Endothelial cell of umbilical vein (primary cell): Measurements from ENCODE around the gene FAAP100. TPM values are rescaled to one million over a fixed set of nuclear protein-coding genes. Genes with fewer than 3 reads are reported as not detected.

Source experiments
- BruUV-seq: library from RNA; stranded (reverse); fragments of 400-500 nt; replicated peaks from 2 replicates; lab custom pipeline; 2021; lab: Mats Ljungman, UMichigan
- CTCF ChIA-PET: fragments of 300-600, 350-600 bp; sonication (Branson Sonifier 250); formaldehyde crosslinking; loops from one replicate; lab custom pipeline; 2021; ENCODE audit warnings: antibody characterized with exemption, inconsistent platforms; lab: Charles Lee
- POLR2A ChIA-PET: fragments of 300-600, 350-600 bp; sonication (Branson Sonifier 250); formaldehyde crosslinking; loops from one replicate; lab custom pipeline; 2021; ENCODE audit warnings: antibody characterized with exemption, inconsistent platforms; lab: Charles Lee
- DNase-seq: peaks from one replicate; pipeline ENCODE4 v3.0.0-alpha.2; 2011; ENCODE audit warnings: low read depth, low spot score
- FAIRE-seq: peaks from 2 replicates; lab custom pipeline; 2011; peaks lifted over from hg19 to GRCh38; lab: Jason Lieb, UNC
- H2AFZ ChIP-seq: 2 replicates; pipeline ENCODE4 v1.6.0; 2012; ENCODE audit warnings: low read depth, low read length, control low read depth, inconsistent platforms
- H3K27ac ChIP-seq: 2 replicates; pipeline ENCODE4 v1.5.1; 2011; ENCODE audit warnings: low read depth, mild to moderate bottlenecking, control low read depth, low read length, moderate library complexity; ENCODE audit not compliant: insufficient read depth
- H3K27me3 ChIP-seq, 2 experiments: 2 replicates each; pipeline versions ENCODE4 v1.6.0 to v1.6.1; 2011; ENCODE audit warnings: low read length in 2 of 2, mixed read lengths in 1 of 2; ENCODE audit not compliant: control insufficient read depth in 2 of 2, insufficient read depth in 2 of 2
- H3K36me3 ChIP-seq, 2 experiments: 2 replicates in 1 of 2; 3 replicates in 1 of 2; pipeline ENCODE4 v1.5.1; 2011; ENCODE audit warnings: low read length in 2 of 2, mild to moderate bottlenecking in 1 of 2, moderate library complexity in 1 of 2; ENCODE audit not compliant: control insufficient read depth in 2 of 2, insufficient read depth in 2 of 2; ENCODE audit errors: extremely low read depth in 1 of 2
- H3K4me1 ChIP-seq: 3 replicates; pipeline ENCODE4 v1.5.1; 2011; ENCODE audit warnings: mild to moderate bottlenecking, low read length; ENCODE audit not compliant: control insufficient read depth, insufficient read depth; ENCODE audit errors: extremely low read depth
- H3K4me2 ChIP-seq: 2 replicates; pipeline ENCODE4 v1.6.1; 2011; ENCODE audit warnings: low read length, control low read depth, mixed read lengths; ENCODE audit not compliant: insufficient read depth
- H3K4me3 ChIP-seq, 3 experiments: fragments of 200-600 bp in 1 of 3; sonication (generic), shearing (Covaris generic) in 1 of 3; replicated peaks in 1 of 3; 2 replicates each; pipeline ENCODE4 v1.5.1; 2011 to 2016; ENCODE audit warnings: control low read depth in 3 of 3, low read length in 3 of 3, mild to moderate bottlenecking in 2 of 3, inconsistent platforms in 1 of 3, low read depth in 1 of 3, moderate library complexity in 1 of 3; ENCODE audit not compliant: insufficient read depth in 1 of 3
- H3K79me2 ChIP-seq: 2 replicates; pipeline ENCODE4 v1.6.0; 2012; ENCODE audit warnings: low read length, inconsistent platforms; ENCODE audit not compliant: control insufficient read depth, insufficient read depth
- H3K9ac ChIP-seq: replicated peaks from 2 replicates; pipeline ENCODE3; 2011; ENCODE audit warnings: low read length, control low read depth; ENCODE audit not compliant: insufficient read depth; ENCODE audit errors: extremely low read depth
- H3K9me1 ChIP-seq: replicated peaks from 3 replicates; pipeline ENCODE4 v1.6.0; 2011; ENCODE audit warnings: mild to moderate bottlenecking, low read length; ENCODE audit not compliant: control insufficient read depth, insufficient read depth; ENCODE audit errors: extremely low read depth
- H3K9me3 ChIP-seq: replicated peaks from 2 replicates; pipeline ENCODE4 v1.5.1; 2012; ENCODE audit warnings: low read length, inconsistent platforms; ENCODE audit not compliant: control insufficient read depth, insufficient read depth
- H4K20me1 ChIP-seq: replicated peaks from 2 replicates; pipeline ENCODE3; 2011; ENCODE audit warnings: mild to moderate bottlenecking, low read length; ENCODE audit not compliant: control insufficient read depth, insufficient read depth; ENCODE audit errors: extremely low read depth
- FOS ChIP-seq: IDR thresholded peaks from 2 replicates; pipeline ENCODE4 v1.6.1; 2011; ENCODE audit warnings: mild to moderate bottlenecking, low read length, moderate library complexity, borderline replicate concordance; ENCODE audit not compliant: insufficient read depth
- JUN ChIP-seq: IDR thresholded peaks from 2 replicates; pipeline ENCODE4 v1.6.1; 2011; ENCODE audit warnings: borderline replicate concordance, low read depth; ENCODE audit not compliant: insufficient read length, insufficient read depth
- MYC ChIP-seq: IDR thresholded peaks from one replicate; pipeline ENCODE4 v1.6.1; 2011; ENCODE audit warnings: mild to moderate bottlenecking, low read depth, low read length
- POLR2A ChIP-seq: IDR thresholded peaks from 2 replicates; pipeline ENCODE4 v1.6.1; 2012; ENCODE audit warnings: low read depth, mild to moderate bottlenecking, control low read depth, low read length
- POLR2AphosphoS5 ChIP-seq: IDR thresholded peaks from 2 replicates; pipeline ENCODE4 v1.6.1; 2012; ENCODE audit warnings: low read depth, mild to moderate bottlenecking, control low read depth, low read length, moderate library complexity; ENCODE audit not compliant: insufficient read depth
- dilution Hi-C: fragments of 300-500 bp; cut with MboI; formaldehyde crosslinking; loops from one replicate; pipeline ENCODE4 v1.15.0; 2019; ENCODE audit warnings: low sequenced_read_pairs; ENCODE audit not compliant: extremely low pct_ligation_motif_present
- intact Hi-C: fragments of 100-400 bp; cut with micrococcal nuclease; formaldehyde crosslinking; loops from one replicate; pipeline ENCODE4 v1.10.0; 2022
- polyA plus RNA-seq, 4 experiments: library from polyadenylated mRNA; depleted of rRNA in 3 of 4; stranded (reverse) in 3 of 4; unstranded in 1 of 4; fragments of >200 nt; gene quantifications; 2 replicates each; pipeline versions ENCODE4 v1.2.1 to v1.2.3, GENCODE V29; 2011 to 2012; ENCODE audit warnings: missing spikeins in 1 of 4
- total RNA-seq: library from RNA; stranded (reverse); gene quantifications from 2 replicates; pipeline ENCODE4 v1.2.3, GENCODE V29; 2021
- TF ChIP-seq, protein P1 (sequence below), 2 donors: IDR thresholded peaks; 1 replicate in 1 of 2; 2 replicates in 1 of 2; pipeline ENCODE4 v1.5.1; 2011; ENCODE audit warnings: low read length in 2 of 2, mild to moderate bottlenecking in 2 of 2, moderate library complexity in 2 of 2, control low read depth in 1 of 2, inconsistent platforms in 1 of 2, low read depth in 1 of 2; ENCODE audit not compliant: insufficient read depth in 1 of 2; ENCODE audit errors: extremely low read depth in 1 of 2

Gene FAAP100
- total and polyA plus RNA-seq, 2 donors (not counting 3 experiments of a cell fraction or from before 2014, with no cell fraction given): 35.4 to 54.3 TPM

DNA sequence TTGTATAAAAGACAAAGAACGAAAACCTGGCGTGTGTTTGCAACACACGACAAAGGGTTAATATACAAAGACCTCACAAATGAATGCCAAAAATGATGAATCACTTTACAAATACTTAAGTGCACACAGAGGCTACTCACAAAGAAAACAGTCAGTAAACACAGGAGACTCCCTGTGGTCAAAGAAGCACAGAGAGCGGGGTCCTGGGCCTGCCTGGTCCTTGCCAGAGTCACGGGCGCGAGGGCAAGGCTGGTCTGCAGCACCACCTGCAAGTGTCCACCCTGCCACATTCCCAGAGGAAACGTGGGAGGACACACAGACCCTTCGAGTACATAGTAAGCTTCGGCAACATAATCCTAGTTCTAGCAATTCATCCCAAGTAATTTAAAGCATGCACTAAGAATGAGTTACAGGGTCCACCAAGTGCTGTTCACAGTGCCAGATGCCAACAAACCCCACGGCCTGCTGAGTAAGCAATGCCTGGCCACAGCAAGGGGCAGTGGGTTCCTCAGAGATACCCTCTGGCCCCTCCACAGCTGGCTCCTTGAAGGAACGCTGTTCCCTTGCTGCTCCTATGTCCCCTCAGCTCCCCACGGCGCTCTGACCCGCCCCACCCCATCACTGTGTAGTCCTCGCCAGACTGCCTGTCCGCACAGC is 24.6 kb upstream of the FAAP100 start:
- no peaks in the 10 kb centered on the region for H3K9me3 ChIP-seq
- DNase-seq (peak; percentile 78), FAIRE-seq (peak; percentile 81)
- TF ChIP-seq POLR2A (peak; percentile 60), FOS (peak; percentile 89), JUN (peak; percentile 75), POLR2AphosphoS5 (peak; percentile 82), MYC (no peak)
- TF ChIP-seq, protein P1, sequence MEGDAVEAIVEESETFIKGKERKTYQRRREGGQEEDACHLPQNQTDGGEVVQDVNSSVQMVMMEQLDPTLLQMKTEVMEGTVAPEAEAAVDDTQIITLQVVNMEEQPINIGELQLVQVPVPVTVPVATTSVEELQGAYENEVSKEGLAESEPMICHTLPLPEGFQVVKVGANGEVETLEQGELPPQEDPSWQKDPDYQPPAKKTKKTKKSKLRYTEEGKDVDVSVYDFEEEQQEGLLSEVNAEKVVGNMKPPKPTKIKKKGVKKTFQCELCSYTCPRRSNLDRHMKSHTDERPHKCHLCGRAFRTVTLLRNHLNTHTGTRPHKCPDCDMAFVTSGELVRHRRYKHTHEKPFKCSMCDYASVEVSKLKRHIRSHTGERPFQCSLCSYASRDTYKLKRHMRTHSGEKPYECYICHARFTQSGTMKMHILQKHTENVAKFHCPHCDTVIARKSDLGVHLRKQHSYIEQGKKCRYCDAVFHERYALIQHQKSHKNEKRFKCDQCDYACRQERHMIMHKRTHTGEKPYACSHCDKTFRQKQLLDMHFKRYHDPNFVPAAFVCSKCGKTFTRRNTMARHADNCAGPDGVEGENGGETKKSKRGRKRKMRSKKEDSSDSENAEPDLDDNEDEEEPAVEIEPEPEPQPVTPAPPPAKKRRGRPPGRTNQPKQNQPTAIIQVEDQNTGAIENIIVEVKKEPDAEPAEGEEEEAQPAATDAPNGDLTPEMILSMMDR (IDR thresholded peaks at IDR 0.05; ENCODE audit: extremely low read depth in 1 of 2, insufficient read depth in 1 of 2, low read depth in 1 of 2, low read length in 2 of 2): no peak
- peaks cover 49% of the 10 kb centered on the region for H3K79me2 ChIP-seq
- H3K27ac ChIP-seq: peak overlapping the region; percentile 81
- BruUV-seq: no TSS peak
- peak overlapping the region in 1 of 3 experiments; percentile 13 for H3K4me3 ChIP-seq
- peak overlapping the region; percentile 47 for H3K9ac ChIP-seq
- dilution Hi-C loops (no loop called here), intact Hi-C loops (loop anchor here (1.0 to 2.0 kb wide), 2 partner anchors 10 to 24 kb away; partner anchors contain the start of gene FAAP100)
- CTCF ChIA-PET: interaction anchor here (0.8 to 2.7 kb wide), 4 partner anchors 10 to 24 kb away, joined by 3 to 18 read pairs (median 8); no protein-coding TSS in a partner anchor
- H3K27me3 ChIP-seq: no peaks in the 10 kb centered on the region
- peaks cover 27% of the 10 kb centered on the region for H3K4me1 ChIP-seq
- no peak overlapping the region for H2AFZ ChIP-seq
- H3K4me2 ChIP-seq: peak overlapping the region; percentile 75
- H4K20me1 ChIP-seq: no peaks in the 10 kb centered on the region
- H3K36me3 ChIP-seq: peaks cover 15 to 19% of the 10 kb centered on the region in 2 experiments
- H3K9me1 ChIP-seq: no peaks in the 10 kb centered on the region
- POLR2A ChIA-PET: interaction anchor here (1.0 to 1.5 kb wide), 4 partner anchors 10 to 24 kb away, joined by 3 to 13 read pairs (median 4); partner anchors contain the start of gene FAAP100
